H9 (cell line): ENCODE results near the gene KIRREL3. TPM values are rescaled to one million over a fixed set of nuclear protein-coding genes. Genes with fewer than 3 reads are reported as not detected.

Source experiments
- DNase-seq: peaks from one replicate; pipeline ENCODE4 v3.0.0-alpha.2; 2017
- H2AFZ ChIP-seq: one replicate; pipeline ENCODE4 v1.6.1; 2013; ENCODE audit warnings: mild to moderate bottlenecking, low read length, control low read depth, moderate library complexity
- H2AK5ac ChIP-seq: 2 replicates; pipeline ENCODE4 v1.6.1; 2013; ENCODE audit warnings: low read length, control low read depth, mixed read lengths; ENCODE audit not compliant: insufficient read length
- H2BK120ac ChIP-seq: one replicate; pipeline ENCODE4 v1.6.1; 2013; ENCODE audit warnings: low read depth, mild to moderate bottlenecking, low read length, control low read depth, inconsistent platforms; ENCODE audit not compliant: poor library complexity, severe bottlenecking
- H2BK12ac ChIP-seq: 2 replicates; pipeline ENCODE4 v1.6.1; 2013; ENCODE audit warnings: low read length, control low read depth, mixed read lengths, low read depth; ENCODE audit not compliant: insufficient read length
- H2BK15ac ChIP-seq: 2 replicates; pipeline ENCODE4 v1.6.1; 2013; ENCODE audit warnings: low read depth, low read length, control low read depth
- H2BK20ac ChIP-seq: one replicate; pipeline ENCODE4 v1.6.1; 2013; ENCODE audit warnings: low read depth, mild to moderate bottlenecking, low read length, control low read depth, inconsistent platforms; ENCODE audit not compliant: poor library complexity, severe bottlenecking
- H2BK5ac ChIP-seq: 2 replicates; pipeline ENCODE4 v1.6.1; 2013; ENCODE audit warnings: low read length, control low read depth, mixed read lengths; ENCODE audit not compliant: insufficient read length
- H3K14ac ChIP-seq: 2 replicates; pipeline ENCODE4 v1.6.1; 2013; ENCODE audit warnings: low read length, control low read depth; ENCODE audit not compliant: insufficient read depth
- H3K18ac ChIP-seq: 2 replicates; pipeline ENCODE4 v1.6.1; 2013; ENCODE audit warnings: low read depth, mild to moderate bottlenecking, mixed read lengths, low read length, control low read depth; ENCODE audit not compliant: insufficient read length
- H3K23ac ChIP-seq: 2 replicates; pipeline ENCODE4 v1.6.1; 2013; ENCODE audit warnings: low read length, control low read depth, mixed read lengths, low read depth; ENCODE audit not compliant: insufficient read length
- H3K23me2 ChIP-seq: 2 replicates; pipeline ENCODE4 v1.6.1; 2013; ENCODE audit warnings: low read depth, mild to moderate bottlenecking, mixed read lengths, low read length, control low read depth; ENCODE audit not compliant: insufficient read length, poor library complexity, severe bottlenecking
- H3K27ac ChIP-seq: 2 replicates; pipeline ENCODE4 v1.5.1; 2013; ENCODE audit warnings: low read length, control low read depth, mixed read lengths, low read depth; ENCODE audit not compliant: insufficient read length
- H3K27me3 ChIP-seq: 2 replicates; pipeline ENCODE4 v1.6.1; 2013; ENCODE audit warnings: low read length, control low read depth, inconsistent platforms; ENCODE audit not compliant: insufficient read depth
- H3K4ac ChIP-seq: 2 replicates; pipeline ENCODE4 v1.6.1; 2013; ENCODE audit warnings: low read depth, mild to moderate bottlenecking, control low read depth, inconsistent platforms, low read length, moderate library complexity
- H3K4me1 ChIP-seq: 2 replicates; pipeline ENCODE4 v1.6.1; 2013; ENCODE audit warnings: low read length, control low read depth, inconsistent platforms; ENCODE audit not compliant: insufficient read depth
- H3K4me2 ChIP-seq: 2 replicates; pipeline ENCODE4 v1.6.1; 2013; ENCODE audit warnings: low read length, control low read depth, mixed read lengths; ENCODE audit not compliant: insufficient read length, insufficient read depth
- H3K56ac ChIP-seq: 2 replicates; pipeline ENCODE4 v1.6.1; 2013; ENCODE audit warnings: low read depth, mild to moderate bottlenecking, mixed read lengths, low read length, control low read depth; ENCODE audit not compliant: insufficient read length
- H3K79me1 ChIP-seq: 2 replicates; pipeline ENCODE4 v1.6.1; 2013; ENCODE audit warnings: low read depth, mild to moderate bottlenecking, moderate library complexity, low read length, control low read depth, inconsistent platforms; ENCODE audit not compliant: insufficient read depth, poor library complexity, severe bottlenecking
- H3K79me2 ChIP-seq: 2 replicates; pipeline ENCODE4 v1.6.1; 2013; ENCODE audit warnings: low read length, control low read depth, inconsistent platforms; ENCODE audit not compliant: insufficient read depth
- H3K9ac ChIP-seq: 2 replicates; pipeline ENCODE4 v1.6.1; 2013; ENCODE audit warnings: low read length, control low read depth, mixed read lengths; ENCODE audit not compliant: insufficient read length; ENCODE audit errors: extremely low read depth
- H3K9me3 ChIP-seq: one replicate; pipeline ENCODE4 v1.6.1; 2013; ENCODE audit warnings: low read depth, low read length, inconsistent platforms; ENCODE audit not compliant: control insufficient read depth
- H3T11ph ChIP-seq: one replicate; pipeline ENCODE4 v1.6.1; 2013; ENCODE audit warnings: mild to moderate bottlenecking, low read length, control low read depth, inconsistent platforms
- H4K20me1 ChIP-seq: one replicate; pipeline ENCODE4 v1.6.1; 2013; ENCODE audit not compliant: control insufficient read depth, insufficient read length, insufficient read depth
- H4K5ac ChIP-seq: 2 replicates; pipeline ENCODE4 v1.6.1; 2013; ENCODE audit warnings: low read depth, mild to moderate bottlenecking, mixed read lengths, low read length, control low read depth; ENCODE audit not compliant: insufficient read length
- H4K8ac ChIP-seq: replicated peaks from 2 replicates; pipeline ENCODE4 v1.6.1; 2013; ENCODE audit warnings: low read length, control low read depth, mixed read lengths, low read depth; ENCODE audit not compliant: insufficient read length
- H4K91ac ChIP-seq: 2 replicates; pipeline ENCODE4 v1.6.1; 2013; ENCODE audit warnings: low read depth, mild to moderate bottlenecking, moderate library complexity, mixed read lengths, low read length, control low read depth; ENCODE audit not compliant: insufficient read length
- H3K27ac Mint-ChIP-seq, 3 experiments: 2 replicates in 2 of 3; 3 replicates in 1 of 3; pipeline ENCODE4 v1.8.0; 2020 to 2021; ENCODE audit warnings: mixed read lengths in 3 of 3, mild to moderate bottlenecking in 1 of 3, moderate library complexity in 1 of 3
- H3K27me3 Mint-ChIP-seq: 2 replicates; pipeline ENCODE4 v1.8.0; 2021; ENCODE audit warnings: low read depth, mild to moderate bottlenecking, moderate library complexity, mixed read lengths
- H3K36me3 Mint-ChIP-seq, 3 experiments: 2 replicates in 2 of 3; 3 replicates in 1 of 3; pipeline ENCODE4 v1.8.0; 2020 to 2021; ENCODE audit warnings: low read depth in 3 of 3, mixed read lengths in 3 of 3; ENCODE audit not compliant: insufficient read depth in 1 of 3
- H3K4me1 Mint-ChIP-seq, 2 experiments: 2 replicates each; pipeline ENCODE4 v1.8.0; 2020; ENCODE audit warnings: mixed read lengths in 2 of 2
- H3K4me3 Mint-ChIP-seq, 2 experiments: 2 replicates in 1 of 2; 3 replicates in 1 of 2; pipeline ENCODE4 v1.8.0; 2020 to 2021; ENCODE audit warnings: mild to moderate bottlenecking in 2 of 2, mixed read lengths in 2 of 2, moderate library complexity in 1 of 2
- H3K9me3 Mint-ChIP-seq, 2 experiments: 2 replicates in 1 of 2; 3 replicates in 1 of 2; pipeline ENCODE4 v1.8.0; 2020; ENCODE audit warnings: mild to moderate bottlenecking in 2 of 2, mixed read lengths in 2 of 2, moderate library complexity in 1 of 2
- CTCF ChIP-seq: fragments of 200-600 bp; sonication (generic); conservative IDR thresholded peaks from 3 replicates; pipeline ENCODE4 v1.8.0; 2021; ENCODE audit warnings: antibody characterized with exemption, mild to moderate bottlenecking
- WGBS: extraction: QIAGEN DNeasy Blood & Tissue Kit; methylation state at CpG from one replicate; pipeline ENCODE4 v1.1.7; 2013; ENCODE audit warnings: missing lambda C conversion rate, low lambda C conversion rate, mixed read lengths; ENCODE audit not compliant: insufficient read length; ENCODE audit errors: extremely low coverage; 5-methylcytosine and 5-hydroxymethylcytosine counted together
- total RNA-seq: library from RNA; stranded (reverse); gene quantifications from 2 replicates; pipeline ENCODE4 v1.2.1, GENCODE V29; 2021

Gene KIRREL3
- total RNA-seq, 1 experiment from 2014 or later, result 0.17 TPM

- no peak overlapping the region for H2BK12ac ChIP-seq
- TF ChIP-seq CTCF, result no peak
- no peak overlapping the region for H3K18ac ChIP-seq
- no peaks in the 10 kb centered on the region for H3K23me2 ChIP-seq
- no peak overlapping the region for H3K14ac ChIP-seq
- H3K9me3 ChIP-seq, result no peaks in the 10 kb centered on the region
- no peak overlapping the region for H2AK5ac ChIP-seq
- Mint-ChIP-seq H3K4me3 (no peak overlapping the region), H3K27me3 (no peaks in the 10 kb centered on the region), H3K27ac (no peak overlapping the region), H3K9me3 (no peaks in the 10 kb centered on the region), H3K36me3 (peaks cover under 1 to 7% (median under 1%) of the 10 kb centered on the region in 3 experiments; a peak in 4 of 7 replicates), H3K4me1 (peaks cover 0 to 8% of the 10 kb centered on the region in 2 experiments; a peak in 2 of 4 replicates)
- WGBS, result no CpG with 5 or more reads among the region's 5 CpGs
- H2BK15ac ChIP-seq, result no peak overlapping the region
- H3K4ac ChIP-seq, result no peak overlapping the region
- no peak overlapping the region for H2AFZ ChIP-seq
- H4K20me1 ChIP-seq, result no peaks in the 10 kb centered on the region
- no peak overlapping the region for H3K9ac ChIP-seq
- H2BK20ac ChIP-seq, result no peak overlapping the region
- H3K27ac ChIP-seq, result no peak overlapping the region
- no peak overlapping the region for H2BK5ac ChIP-seq
- H3K27me3 ChIP-seq, result no peaks in the 10 kb centered on the region; the same call in 1 of the 2 replicates
- H4K8ac ChIP-seq, result no peak overlapping the region
- H3K79me2 ChIP-seq, result no peaks in the 10 kb centered on the region
- no peak overlapping the region for H3K23ac ChIP-seq
- H3K79me1 ChIP-seq, result no peaks in the 10 kb centered on the region
- H4K5ac ChIP-seq, result no peak overlapping the region
- no peak overlapping the region for H3K56ac ChIP-seq
- H3K4me1 ChIP-seq, result no peaks in the 10 kb centered on the region
- DNase-seq, result no peak
- no peak overlapping the region for H2BK120ac ChIP-seq
- H4K91ac ChIP-seq, result no peak overlapping the region
- no peak overlapping the region for H3T11ph ChIP-seq
- no peak overlapping the region for H3K4me2 ChIP-seq
Observed at GRCh38 chr11:126414615-126415014, 586.0 kb downstream of the KIRREL3 start.
